CD14-positive monocyte (primary cell): Measurements from ENCODE around the gene GRIP1. TPM values are rescaled to one million over a fixed set of nuclear protein-coding genes. Genes with fewer than 3 reads are reported as not detected.

Source experiments
- DNase-seq, 3 donors: peaks; one replicate each; pipeline ENCODE4 v3.0.0-alpha.2; 2011 to 2022
- H2AFZ ChIP-seq: 2 replicates; pipeline ENCODE4 v1.6.0; 2012; ENCODE audit warnings: mild to moderate bottlenecking, low read depth, low read length, inconsistent platforms; ENCODE audit not compliant: insufficient read depth, poor library complexity, severe bottlenecking
- H3K27ac ChIP-seq, 2 donors: 1 replicate in 1 of 2; 2 replicates in 1 of 2; pipeline ENCODE4 v1.5.1; 2012 to 2013; ENCODE audit warnings: low read length in 2 of 2, control low read depth in 1 of 2, inconsistent platforms in 1 of 2, low read depth in 1 of 2, mild to moderate bottlenecking in 1 of 2
- H3K27me3 ChIP-seq, 2 donors: one replicate each; pipeline versions ENCODE4 v1.6.0 to v1.6.1; 2011 to 2013; ENCODE audit warnings: low read length in 2 of 2; ENCODE audit not compliant: control insufficient read depth in 2 of 2, insufficient read depth in 2 of 2
- H3K36me3 ChIP-seq, 2 donors: replicated peaks in 1 of 2; 1 replicate in 1 of 2; 2 replicates in 1 of 2; pipeline versions ENCODE4 v1.5.1 to v1.6.1; 2012 to 2013; ENCODE audit warnings: low read length in 2 of 2, control low read depth in 1 of 2, inconsistent platforms in 1 of 2, mild to moderate bottlenecking in 1 of 2; ENCODE audit not compliant: insufficient read depth in 2 of 2, control insufficient read depth in 1 of 2
- H3K4me1 ChIP-seq, 2 donors: 1 replicate in 1 of 2; 2 replicates in 1 of 2; pipeline versions ENCODE4 v1.5.1 to v1.6.1; 2012 to 2013; ENCODE audit warnings: low read length in 2 of 2, control low read depth in 1 of 2, inconsistent platforms in 1 of 2, mild to moderate bottlenecking in 1 of 2, moderate library complexity in 1 of 2; ENCODE audit not compliant: insufficient read depth in 2 of 2, control insufficient read depth in 1 of 2
- H3K4me2 ChIP-seq: replicated peaks from 2 replicates; pipeline ENCODE3; 2012; ENCODE audit warnings: low read length, moderate library complexity, mild to moderate bottlenecking; ENCODE audit not compliant: poor library complexity, severe bottlenecking; ENCODE audit errors: extremely low read depth
- H3K4me3 ChIP-seq, 3 experiments: fragments of 200-600 bp in 1 of 3; sonication (generic) in 1 of 3; replicated peaks in 1 of 3; 1 replicate in 2 of 3; 2 replicates in 1 of 3; pipeline ENCODE4 v1.5.1; 2011 to 2013; ENCODE audit warnings: low read length in 3 of 3, mild to moderate bottlenecking in 3 of 3, control low read depth in 2 of 3, low read depth in 2 of 3, inconsistent platforms in 1 of 3, moderate library complexity in 1 of 3
- H3K79me2 ChIP-seq: 2 replicates; pipeline ENCODE4 v1.6.0; 2012; ENCODE audit warnings: mild to moderate bottlenecking, control low read depth, inconsistent platforms, low read length, moderate library complexity; ENCODE audit not compliant: insufficient read depth
- H3K9ac ChIP-seq: 2 replicates; pipeline ENCODE4 v1.6.0; 2017; ENCODE audit warnings: low read length, mild to moderate bottlenecking; ENCODE audit not compliant: insufficient read depth, poor library complexity, severe bottlenecking
- H3K9me3 ChIP-seq, 2 donors: replicated peaks in 1 of 2; 1 replicate in 1 of 2; 2 replicates in 1 of 2; pipeline versions ENCODE4 v1.5.1 to v1.6.1; 2012 to 2013; ENCODE audit warnings: low read length in 2 of 2, control low read depth in 1 of 2; ENCODE audit not compliant: control insufficient read depth in 1 of 2, insufficient read depth in 1 of 2
- H4K20me1 ChIP-seq: 2 replicates; pipeline ENCODE4 v1.6.0; 2012; ENCODE audit warnings: mild to moderate bottlenecking, low read length, control low read depth, moderate library complexity; ENCODE audit not compliant: insufficient read depth
- H3K27ac Mint-ChIP-seq, 7 donors: one replicate each; pipeline ENCODE4 v1.8.0; 2020; ENCODE audit warnings: mild to moderate bottlenecking in 7 of 7, mixed read lengths in 7 of 7, moderate library complexity in 6 of 7, inconsistent platforms in 2 of 7
- H3K27me3 Mint-ChIP-seq, 3 donors: one replicate each; pipeline ENCODE4 v1.8.0; 2021 to 2022; ENCODE audit warnings: low read depth in 3 of 3, mild to moderate bottlenecking in 3 of 3, mixed read lengths in 3 of 3, moderate library complexity in 3 of 3, inconsistent platforms in 1 of 3
- H3K36me3 Mint-ChIP-seq, 2 donors: one replicate each; pipeline ENCODE4 v1.8.0; 2020; ENCODE audit warnings: mixed read lengths in 2 of 2, inconsistent platforms in 1 of 2, mild to moderate bottlenecking in 1 of 2
- H3K4me1 Mint-ChIP-seq: one replicate; pipeline ENCODE4 v1.8.0; 2020; ENCODE audit warnings: mild to moderate bottlenecking, mixed read lengths
- H3K4me3 Mint-ChIP-seq, 2 donors: one replicate each; pipeline ENCODE4 v1.8.0; 2020; ENCODE audit warnings: mild to moderate bottlenecking in 2 of 2, mixed read lengths in 2 of 2, moderate library complexity in 1 of 2
- H3K9me3 Mint-ChIP-seq, 7 donors: one replicate each; pipeline ENCODE4 v1.8.0; 2020 to 2022; ENCODE audit warnings: mixed read lengths in 7 of 7, mild to moderate bottlenecking in 6 of 7, moderate library complexity in 6 of 7, inconsistent platforms in 2 of 7
- CTCF ChIP-seq: fragments of 200-600 bp; IDR thresholded peaks from one replicate; pipeline ENCODE4 v1.8.0; 2022; ENCODE audit warnings: antibody characterized with exemption, mild to moderate bottlenecking
- WGBS: methylation state at CpG from one replicate; pipeline ENCODE4 v1.1.5; 2013; ENCODE audit warnings: missing lambda C conversion rate; ENCODE audit not compliant: insufficient coverage; 5-methylcytosine and 5-hydroxymethylcytosine counted together
- intact Hi-C, 2 donors: fragments of 100-400 bp; cut with micrococcal nuclease; formaldehyde crosslinking; loops; one replicate each; pipeline versions ENCODE4 v1.15.0 to v1.15.1; 2023
- polyA plus RNA-seq, 3 donors: library from polyadenylated mRNA; depleted of rRNA in 1 of 3; unstranded in 2 of 3; stranded (reverse) in 1 of 3; fragments of 300-500 nt in 2 of 3; fragments of >200 nt in 1 of 3; fragmentation: Illumina TruSeq in 2 of 3; gene quantifications; 1 replicate in 2 of 3; 2 replicates in 1 of 3; pipeline ENCODE4 v1.2.3, GENCODE V29; 2012 to 2021

The GRIP1 gene
- polyA plus RNA-seq, 3 donors = 0.21 TPM; not detected in 2

DNA sequence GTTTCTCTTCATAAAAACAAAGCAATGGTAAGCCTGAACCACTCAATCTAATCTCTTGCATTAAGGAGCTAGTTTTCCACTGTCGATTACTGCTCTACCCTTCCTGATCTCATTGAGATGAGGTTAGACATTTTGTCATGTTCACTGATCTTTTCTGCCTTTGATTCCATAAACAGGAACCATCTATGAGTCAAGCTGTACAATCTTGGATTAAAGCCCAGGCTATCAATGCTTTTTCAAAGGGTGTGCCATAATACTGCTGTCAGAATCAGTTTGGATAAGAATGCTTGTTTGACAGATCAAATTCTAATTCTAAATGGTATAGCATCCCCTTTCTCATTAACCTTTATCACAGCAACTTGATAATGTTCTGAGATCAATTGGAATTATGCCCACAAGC lies 16.1 kb downstream of the GRIP1 start:
- no peak overlapping the region for H3K27ac ChIP-seq
- no peak for TF ChIP-seq CTCF
- H3K4me3 Mint-ChIP-seq = no peak overlapping the region
- no peaks in the 10 kb centered on the region for H3K9me3 ChIP-seq
- intact Hi-C loops = no loop called here
- H3K9me3 Mint-ChIP-seq = peaks cover 0 to 3% (median 0%) of the 10 kb centered on the region in 7 donors
- H3K79me2 ChIP-seq = no peaks in the 10 kb centered on the region
- H2AFZ ChIP-seq = no peak overlapping the region
- H4K20me1 ChIP-seq = no peaks in the 10 kb centered on the region
- peaks cover 4% of the 10 kb centered on the region for H3K4me1 Mint-ChIP-seq
- no peaks in the 10 kb centered on the region for H3K36me3 ChIP-seq
- no peaks in the 10 kb centered on the region for H3K36me3 Mint-ChIP-seq
- no peak overlapping the region for H3K9ac ChIP-seq
- H3K4me3 ChIP-seq = no peak overlapping the region
- H3K27ac Mint-ChIP-seq = no peak overlapping the region
- H3K4me1 ChIP-seq = no peaks in the 10 kb centered on the region
- peaks cover 0 to 3% (median 0%) of the 10 kb centered on the region in 3 donors for H3K27me3 Mint-ChIP-seq
- no CpG with 5 or more reads among the region's 1 CpG for WGBS
- no peak for DNase-seq
- no peaks in the 10 kb centered on the region for H3K27me3 ChIP-seq
- no peak overlapping the region for H3K4me2 ChIP-seq

DNA sequence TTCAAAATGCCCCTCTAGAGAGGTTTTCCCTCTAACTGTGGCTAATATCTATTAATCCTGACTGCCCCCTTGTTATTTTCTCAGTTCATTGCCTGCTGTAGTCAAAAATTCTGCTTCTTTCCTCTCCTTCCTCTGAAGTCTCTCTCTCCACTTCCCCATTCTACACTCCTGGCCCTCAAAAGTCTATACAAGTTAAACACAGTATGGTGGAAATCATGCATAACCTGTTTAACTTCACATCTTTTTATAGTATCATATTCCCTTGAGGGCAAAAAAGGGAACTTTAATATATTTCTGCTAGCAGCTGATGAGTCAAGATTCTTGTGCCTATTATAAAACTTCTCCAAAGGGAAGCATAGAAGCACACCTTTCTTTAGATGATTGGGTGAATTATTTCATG lies 16.7 kb downstream of the GRIP1 start:
- Mint-ChIP-seq H3K4me1 (peaks cover 4% of the 10 kb centered on the region), H3K9me3 (no peaks in the 10 kb centered on the region), H3K27me3 (peaks cover 0 to 2% (median 0%) of the 10 kb centered on the region in 3 donors), H3K4me3 (no peak overlapping the region), H3K36me3 (no peaks in the 10 kb centered on the region), H3K27ac (no peak overlapping the region)
- Histone ChIP-seq H4K20me1 (no peaks in the 10 kb centered on the region), H3K4me3 (no peak overlapping the region), H3K9ac (no peak overlapping the region), H3K4me2 (no peak overlapping the region), H3K27ac (no peak overlapping the region), H2AFZ (no peak overlapping the region), H3K9me3 (no peaks in the 10 kb centered on the region), H3K79me2 (no peaks in the 10 kb centered on the region), H3K27me3 (no peaks in the 10 kb centered on the region), H3K36me3 (no peaks in the 10 kb centered on the region), H3K4me1 (no peaks in the 10 kb centered on the region)
- TF ChIP-seq CTCF = no peak
- DNase-seq = no peak
- intact Hi-C loops = no loop called here
